ENCODE data around the gene OR7A17.

OR7A17 gene

GRCh38 chr19:14848822-14849221 is 37.1 kb downstream of the OR7A17 start, which contains the start of gene OR7A10:
TSS of gene OR7A10 (minus strand) at chr19:14848922. CDS start at chr19:14841877, 7,045 bp downstream.
- H3K36me3 ChIP-seq, result no peaks in the 10 kb centered on the region
- no peaks in the 10 kb centered on the region for H3K4me1 ChIP-seq
- no peak within 1 kb of the TSS for H3K4me3 ChIP-seq
- no peak for DNase-seq
- peaks cover 0 to 5% of the 10 kb centered on the region in 2 donors for H3K27me3 ChIP-seq
- no peaks in the 10 kb centered on the region for H3K9me3 ChIP-seq
- intact Hi-C loops (cut with DNase I; ENCODE audit: low total_unique reads), result no loop called here
- TF ChIP-seq, protein P1, sequence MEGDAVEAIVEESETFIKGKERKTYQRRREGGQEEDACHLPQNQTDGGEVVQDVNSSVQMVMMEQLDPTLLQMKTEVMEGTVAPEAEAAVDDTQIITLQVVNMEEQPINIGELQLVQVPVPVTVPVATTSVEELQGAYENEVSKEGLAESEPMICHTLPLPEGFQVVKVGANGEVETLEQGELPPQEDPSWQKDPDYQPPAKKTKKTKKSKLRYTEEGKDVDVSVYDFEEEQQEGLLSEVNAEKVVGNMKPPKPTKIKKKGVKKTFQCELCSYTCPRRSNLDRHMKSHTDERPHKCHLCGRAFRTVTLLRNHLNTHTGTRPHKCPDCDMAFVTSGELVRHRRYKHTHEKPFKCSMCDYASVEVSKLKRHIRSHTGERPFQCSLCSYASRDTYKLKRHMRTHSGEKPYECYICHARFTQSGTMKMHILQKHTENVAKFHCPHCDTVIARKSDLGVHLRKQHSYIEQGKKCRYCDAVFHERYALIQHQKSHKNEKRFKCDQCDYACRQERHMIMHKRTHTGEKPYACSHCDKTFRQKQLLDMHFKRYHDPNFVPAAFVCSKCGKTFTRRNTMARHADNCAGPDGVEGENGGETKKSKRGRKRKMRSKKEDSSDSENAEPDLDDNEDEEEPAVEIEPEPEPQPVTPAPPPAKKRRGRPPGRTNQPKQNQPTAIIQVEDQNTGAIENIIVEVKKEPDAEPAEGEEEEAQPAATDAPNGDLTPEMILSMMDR (IDR thresholded peaks at IDR 0.05), result no peak
- H3K27ac ChIP-seq, result no peak within 1 kb of the TSS

- no peak for DNase-seq
- Histone ChIP-seq H3K4me3 (no peak overlapping the region), H3K27me3 (peaks cover 0 to 9% of the 10 kb centered on the region in 2 donors), H3K9me3 (no peaks in the 10 kb centered on the region), H3K36me3 (no peaks in the 10 kb centered on the region), H3K4me1 (no peaks in the 10 kb centered on the region), H3K27ac (no peak overlapping the region)
- intact Hi-C loops (cut with DNase I; ENCODE audit: low total_unique reads), result no loop called here
- TF ChIP-seq, protein P1 (IDR thresholded peaks at IDR 0.05), result no peak
Measured at GRCh38 chr19:14843578-14843977, 42.4 kb downstream of the OR7A17 start.

DNA sequence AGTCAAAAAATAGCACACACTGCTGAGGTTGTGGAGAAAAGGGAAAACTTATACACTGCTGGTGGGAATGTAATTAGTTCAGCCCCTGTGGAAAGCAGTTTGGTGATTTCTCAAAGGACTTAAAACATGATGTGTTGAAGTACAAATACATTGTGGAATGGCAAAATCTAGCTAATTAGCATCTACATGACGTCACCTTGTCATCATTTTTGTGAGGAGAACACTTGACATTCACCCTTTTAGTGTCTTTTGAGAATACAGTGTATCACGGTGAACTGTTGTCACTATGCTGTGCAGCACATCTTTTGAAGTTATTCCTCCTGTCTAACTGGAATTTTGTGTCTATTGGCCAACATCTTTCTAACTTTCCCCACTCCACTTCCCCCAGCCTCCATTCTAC is 42.8 kb downstream of the OR7A17 start:
- TF ChIP-seq, protein P1 (IDR thresholded peaks at IDR 0.05), result no peak
- Histone ChIP-seq H3K27ac (no peak overlapping the region), H3K4me3 (no peak overlapping the region), H3K36me3 (no peaks in the 10 kb centered on the region), H3K27me3 (peaks cover 0 to 9% of the 10 kb centered on the region in 2 donors), H3K9me3 (no peaks in the 10 kb centered on the region), H3K4me1 (no peaks in the 10 kb centered on the region)
- no peak for DNase-seq
- intact Hi-C loops (cut with DNase I; ENCODE audit: low total_unique reads), result no loop called here

DNA sequence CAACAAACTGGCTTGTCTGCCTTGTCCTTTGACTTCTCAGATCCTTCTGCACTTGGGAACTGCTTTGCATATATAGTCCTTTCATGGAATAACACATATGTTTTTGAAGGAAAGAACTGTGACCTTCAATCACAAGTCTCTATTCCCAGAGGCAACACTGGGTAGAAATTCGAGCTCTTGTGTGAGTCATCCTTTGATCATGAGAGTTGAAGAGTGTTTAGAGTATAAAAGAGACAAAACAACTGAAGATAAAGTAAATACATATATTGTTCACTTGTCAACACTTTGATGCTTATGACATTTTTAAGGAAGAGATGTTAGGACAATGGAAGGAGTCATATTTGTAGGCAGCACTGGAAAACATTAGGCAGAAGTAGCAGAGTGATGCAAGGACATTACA is 45.7 kb downstream of the OR7A17 start:
- H3K4me1 ChIP-seq, result no peaks in the 10 kb centered on the region
- H3K36me3 ChIP-seq, result no peaks in the 10 kb centered on the region
- no peak for DNase-seq
- no peak overlapping the region for H3K4me3 ChIP-seq
- peaks cover 0 to 9% of the 10 kb centered on the region in 2 donors for H3K27me3 ChIP-seq
- H3K27ac ChIP-seq, result no peak overlapping the region
- TF ChIP-seq, protein P1 (IDR thresholded peaks at IDR 0.05), result no peak
- intact Hi-C loops (cut with DNase I; ENCODE audit: low total_unique reads), result no loop called here
- no peaks in the 10 kb centered on the region for H3K9me3 ChIP-seq

DNA sequence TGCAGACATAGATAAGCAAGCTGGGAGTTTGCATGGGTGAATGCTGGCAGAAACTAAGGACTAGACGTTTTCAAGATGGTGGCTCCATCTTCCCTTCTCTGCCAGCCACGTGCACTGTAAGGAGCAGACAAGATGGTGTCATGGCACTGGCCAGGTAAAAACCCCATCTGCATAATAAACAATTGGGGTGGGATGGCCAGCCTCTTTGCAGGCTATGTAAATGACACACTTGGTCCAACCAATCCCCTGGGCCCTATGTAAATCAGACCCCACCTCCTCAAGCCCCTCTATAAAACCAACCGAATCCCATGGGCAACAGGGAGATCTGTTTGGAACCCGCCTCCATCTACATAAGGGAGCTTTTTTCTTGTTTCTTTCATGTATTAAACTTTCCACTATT is 48.5 kb downstream of the OR7A17 start:
- peaks cover 0 to 4% of the 10 kb centered on the region in 2 donors for H3K27me3 ChIP-seq
- TF ChIP-seq, protein P1 (IDR thresholded peaks at IDR 0.05), result no peak

GRCh38 chr19:14835011-14835410 is 50.9 kb downstream of the OR7A17 start, which contains the start of the genes OR7A5 and OR7C1:
TSS of gene OR7A5 (minus strand) at chr19:14835185. CDS start at chr19:14828241, 6,944 bp downstream.
TSS of gene OR7C1 (minus strand) at chr19:14835185. CDS start at chr19:14800136, 35,049 bp downstream.
- TF ChIP-seq, protein P1 (IDR thresholded peaks at IDR 0.05), result no peak
- H3K27me3 ChIP-seq, result no peaks in the 10 kb centered on the region
- no peak within 1 kb of the TSS for H3K4me3 ChIP-seq
- no peak for DNase-seq
- intact Hi-C loops (cut with DNase I; ENCODE audit: low total_unique reads), result no loop called here
- no peaks in the 10 kb centered on the region for H3K4me1 ChIP-seq
- H3K36me3 ChIP-seq, result no peaks in the 10 kb centered on the region
- no peaks in the 10 kb centered on the region for H3K9me3 ChIP-seq
- H3K27ac ChIP-seq, result no peak within 1 kb of the TSS

More for the DNA sequence above, 48.5 kb downstream of the OR7A17 start:
- Histone ChIP-seq H3K27ac (no peak overlapping the region), H3K9me3 (no peaks in the 10 kb centered on the region), H3K36me3 (no peaks in the 10 kb centered on the region), H3K4me1 (no peaks in the 10 kb centered on the region), H3K4me3 (no peak overlapping the region)
- DNase-seq, result no peak
- intact Hi-C loops (cut with DNase I; ENCODE audit: low total_unique reads), result no loop called here

Data from tibial artery (tissue), 4 donors.